RKO (cell line): ENCODE results near the gene PPP1R3A.

Source experiments
- DNase-seq: peaks from one replicate; pipeline ENCODE4 v3.0.0-alpha.2; 2016; ENCODE audit warnings: low spot score

Gene PPP1R3A

DNA sequence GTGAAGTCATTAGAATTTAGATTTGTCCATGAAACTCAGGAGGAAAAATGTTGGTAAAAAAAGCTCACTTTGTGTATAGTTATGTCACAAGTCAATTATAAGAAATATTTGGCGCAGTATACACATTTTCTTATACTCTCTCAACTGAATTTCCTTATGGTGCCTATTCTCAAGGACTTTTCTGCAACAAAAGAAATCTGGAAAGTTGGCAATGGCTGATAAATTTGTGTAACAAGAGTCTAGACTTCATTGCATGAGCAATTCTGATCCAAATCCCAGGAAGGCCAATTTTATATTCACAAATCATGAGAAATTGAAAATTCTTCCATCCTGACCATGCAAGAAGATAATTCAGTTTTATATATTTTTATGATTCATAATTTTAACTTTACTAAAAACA lies 35.7 kb downstream of the PPP1R3A start:
- no peak for DNase-seq

DNA sequence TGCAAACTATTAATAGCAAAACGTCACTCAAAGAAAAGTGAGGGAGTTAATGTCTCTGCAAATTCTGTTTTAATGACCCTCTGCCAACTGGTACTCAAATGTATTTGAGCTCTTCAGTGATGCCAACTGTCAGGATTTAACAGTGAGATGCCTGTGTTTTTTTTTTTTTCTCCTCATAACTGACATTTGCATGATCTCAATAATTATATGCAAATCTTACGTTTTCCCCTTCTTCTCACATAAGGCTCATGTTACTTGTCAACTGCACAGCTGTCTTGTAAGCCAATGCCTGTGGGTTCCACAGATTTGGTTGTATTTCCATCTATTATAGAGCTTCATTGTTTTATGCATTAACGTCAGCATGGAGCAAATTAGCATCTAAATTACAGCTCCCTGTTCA lies 38.2 kb downstream of the PPP1R3A start:
- DNase-seq = no peak

DNA sequence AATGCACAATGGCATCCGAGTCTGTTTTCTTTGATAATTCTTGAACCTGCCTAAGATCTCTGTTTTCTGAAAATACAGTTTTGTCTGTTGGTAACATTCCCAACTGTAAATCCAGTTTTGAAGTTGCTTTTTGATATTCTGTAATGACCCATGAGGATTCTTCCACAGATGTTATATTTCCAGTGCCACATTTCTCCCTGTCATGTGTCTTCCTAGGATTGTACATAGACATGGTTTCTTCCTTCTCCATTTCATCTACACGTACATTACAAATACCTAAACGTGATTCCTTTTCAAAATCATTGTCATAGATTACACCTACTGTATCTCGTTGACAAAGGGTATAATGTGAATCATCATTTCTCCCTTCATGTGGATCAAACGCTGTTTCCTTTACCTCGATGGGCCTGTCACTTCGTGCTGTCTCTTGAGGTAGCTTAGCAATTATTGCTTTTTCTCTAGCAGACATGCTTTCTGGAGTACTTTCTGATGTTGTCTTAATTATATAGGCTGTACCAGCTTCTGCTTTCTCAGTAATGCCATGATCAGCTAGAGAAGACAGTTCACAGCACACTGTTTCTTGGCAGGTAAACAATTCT lies 40.3 kb downstream of the PPP1R3A start:
- DNase-seq = no peak

DNA sequence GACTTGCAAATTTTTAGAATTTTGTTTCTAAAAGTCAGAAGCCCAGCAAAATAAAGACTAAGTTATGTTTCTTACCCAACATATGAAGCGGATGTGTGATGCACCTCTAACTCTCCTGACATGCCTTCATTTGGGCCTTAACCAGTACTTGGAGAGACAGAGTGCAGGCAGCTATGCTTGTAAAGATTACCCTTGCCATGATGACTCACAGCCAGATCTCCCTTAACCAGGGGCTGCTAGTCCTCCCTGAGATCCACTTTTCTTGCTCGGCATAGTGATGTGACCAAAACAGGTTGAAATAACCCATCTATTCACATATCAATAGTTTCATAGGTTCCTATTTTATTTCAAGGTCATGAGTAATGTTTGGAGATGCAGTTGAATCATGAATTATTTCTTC lies 43.6 kb downstream of the PPP1R3A start:
- peak; percentile 2 for DNase-seq

DNA sequence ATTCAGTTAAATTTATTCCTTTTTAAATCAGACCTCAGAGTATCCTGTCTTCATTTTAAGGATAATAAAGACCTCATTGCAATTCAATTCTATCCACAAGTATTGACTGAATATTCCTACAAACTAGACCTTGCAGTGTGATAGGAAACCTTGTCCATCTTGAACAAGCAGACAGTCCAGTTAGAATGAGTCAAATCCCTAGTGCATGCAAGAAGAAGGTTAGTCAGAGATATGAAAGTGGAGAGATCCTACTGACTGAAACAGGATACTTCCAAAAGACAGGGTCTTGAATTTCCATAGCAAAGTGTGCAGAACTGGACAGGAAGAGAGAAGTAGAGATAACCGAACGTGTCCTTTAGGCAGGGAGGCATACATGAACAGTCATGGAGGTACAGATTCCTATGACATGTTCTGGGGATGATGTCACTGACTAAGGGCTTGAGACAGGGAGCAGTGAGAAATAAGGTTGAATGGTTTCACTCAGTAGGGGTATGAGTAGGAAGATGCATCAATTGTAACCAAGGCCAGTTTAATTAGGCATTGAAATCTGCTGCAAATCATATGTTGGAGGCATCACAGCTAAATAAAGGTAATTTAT lies 45.2 kb downstream of the PPP1R3A start:
- peak; percentile 24 for DNase-seq

DNA sequence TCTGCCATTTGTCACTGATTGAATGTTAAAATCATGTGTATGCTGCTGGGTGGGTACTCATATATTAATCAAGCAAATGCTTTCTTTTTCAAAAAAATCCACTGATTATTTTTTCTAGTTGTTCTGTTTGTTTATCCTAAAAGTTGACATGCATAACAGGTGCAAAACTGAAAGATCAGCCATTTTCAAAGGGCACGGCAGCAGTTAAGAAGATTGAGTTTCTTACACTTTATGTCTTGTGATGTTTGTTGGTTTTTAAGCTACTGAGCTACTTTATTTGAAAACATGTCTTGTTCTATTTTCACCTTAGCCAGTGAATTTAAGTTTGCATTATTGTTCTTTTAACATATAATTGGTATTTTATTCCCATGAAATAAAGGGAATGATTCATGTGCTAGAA lies 45.8 kb downstream of the PPP1R3A start:
- DNase-seq = no peak

DNA sequence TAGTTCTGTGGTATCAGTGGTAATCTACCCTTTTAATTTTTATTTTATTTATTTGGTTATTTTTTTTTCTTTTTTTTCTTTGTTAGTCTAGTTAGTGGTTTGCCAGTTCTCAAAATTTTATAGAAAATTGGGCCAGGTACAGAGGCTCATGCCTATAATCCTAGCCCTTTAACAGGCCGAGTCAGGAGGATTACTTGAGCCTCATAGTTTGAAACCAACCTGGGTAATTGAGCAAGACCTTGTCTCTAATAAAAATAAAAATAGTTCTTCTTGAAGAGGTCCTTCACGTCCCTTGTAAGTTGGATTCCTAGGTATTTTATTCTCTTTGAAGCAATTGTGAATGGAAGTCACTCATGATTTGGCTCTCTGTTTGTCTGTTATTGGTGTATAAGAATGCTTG lies 51.5 kb downstream of the PPP1R3A start:
- no peak for DNase-seq

DNA sequence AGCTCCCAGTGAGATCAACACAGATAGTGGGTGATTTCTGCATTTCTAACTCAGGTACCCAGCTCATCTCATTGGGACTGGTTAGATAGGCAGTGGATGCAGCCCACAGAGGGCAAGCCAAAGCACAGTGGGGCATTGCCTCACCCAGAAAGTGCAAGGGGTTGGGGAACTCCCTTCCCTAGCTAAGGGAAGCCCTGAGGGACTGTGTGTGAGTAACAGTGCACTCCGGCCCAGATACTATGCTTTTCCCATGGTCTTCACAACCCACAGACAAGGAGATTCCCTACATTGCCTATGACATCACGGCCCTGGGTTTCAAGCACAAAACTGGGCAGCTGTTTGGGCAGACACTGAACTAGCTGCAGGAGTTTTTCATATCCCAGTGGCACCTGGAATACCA lies 62.8 kb downstream of the PPP1R3A start:
- DNase-seq = no peak

DNA sequence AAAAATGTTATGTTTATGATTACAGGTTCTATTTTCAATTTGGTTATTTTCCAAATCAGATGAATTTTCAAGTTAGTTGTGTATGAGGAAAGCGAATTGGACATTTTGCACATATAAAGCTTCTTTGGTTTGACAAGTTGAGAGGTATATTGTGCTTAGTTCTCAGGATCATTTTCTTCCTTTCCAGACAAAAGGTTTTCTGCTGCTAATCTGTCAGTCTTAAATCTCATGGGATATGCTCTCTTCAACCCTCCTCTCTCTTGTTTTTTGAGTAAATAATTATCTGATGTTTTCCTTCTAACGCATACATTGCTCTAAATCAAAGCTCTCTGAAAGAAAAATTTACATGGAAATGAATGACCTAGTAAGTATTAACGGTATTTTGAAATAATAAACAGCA lies 77.9 kb downstream of the PPP1R3A start:
- no peak for DNase-seq

DNA sequence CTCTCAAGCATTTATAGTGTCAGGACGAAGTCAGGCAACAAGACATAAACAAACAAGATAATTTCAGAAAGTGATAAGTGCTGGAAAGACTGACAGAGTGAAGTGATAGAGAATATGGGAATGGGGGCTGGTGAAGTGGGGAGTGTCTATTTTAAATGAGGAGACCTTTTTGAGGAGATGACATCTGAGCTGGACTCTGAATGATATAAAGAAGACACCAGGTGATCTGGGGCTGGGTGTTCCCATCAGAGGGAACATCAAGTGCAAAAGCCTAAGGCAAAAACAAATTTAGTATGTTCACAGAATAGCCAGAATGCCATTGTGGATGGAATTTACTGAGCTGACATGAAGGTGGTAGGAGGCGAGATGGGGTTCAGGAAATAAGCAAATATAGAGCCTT lies 83.4 kb downstream of the PPP1R3A start:
- DNase-seq = no peak

DNA sequence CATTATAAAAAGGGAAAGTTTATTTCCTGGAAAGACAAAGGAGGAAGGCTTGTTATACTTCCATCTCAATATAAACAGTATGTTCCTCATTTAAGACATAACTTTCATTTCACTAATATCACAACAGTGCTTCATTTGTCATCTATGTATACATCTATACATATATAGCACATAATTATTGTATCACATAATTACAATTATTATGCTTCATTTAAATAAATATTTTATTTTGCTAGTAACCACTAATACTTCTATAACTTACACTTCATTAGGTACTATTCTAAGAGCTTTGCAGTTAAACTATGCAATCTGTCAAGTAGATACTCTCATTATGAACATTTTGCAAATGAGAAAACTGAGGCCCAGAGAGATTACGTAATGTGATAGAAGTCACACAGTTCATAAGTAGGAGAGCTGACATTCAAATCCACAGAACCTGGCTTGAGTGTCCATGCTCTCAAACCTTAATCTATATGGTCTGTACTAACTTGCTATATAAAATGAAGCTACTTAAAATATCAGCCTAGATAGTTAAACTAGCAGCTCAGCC lies 86.5 kb downstream of the PPP1R3A start:
- no peak for DNase-seq

DNA sequence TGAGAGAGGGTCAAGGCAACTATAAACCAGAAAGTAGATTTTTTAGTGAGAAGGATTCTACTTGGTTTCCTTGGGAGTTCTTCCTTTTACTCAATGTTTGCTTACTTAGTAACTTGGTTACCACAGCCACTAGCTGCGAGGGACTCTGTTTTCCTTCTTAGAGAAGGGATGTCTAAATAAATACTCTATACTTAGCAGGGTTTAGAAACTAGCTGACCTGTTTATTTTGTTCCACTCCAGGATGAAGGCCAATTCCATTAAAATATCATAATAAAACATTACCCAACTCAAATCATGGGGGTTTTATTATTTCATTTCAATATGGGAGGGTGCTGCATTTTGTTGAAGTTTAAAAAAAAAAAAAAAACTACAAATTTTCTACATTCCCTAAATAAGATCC lies 87.3 kb downstream of the PPP1R3A start:
- no peak for DNase-seq

DNA sequence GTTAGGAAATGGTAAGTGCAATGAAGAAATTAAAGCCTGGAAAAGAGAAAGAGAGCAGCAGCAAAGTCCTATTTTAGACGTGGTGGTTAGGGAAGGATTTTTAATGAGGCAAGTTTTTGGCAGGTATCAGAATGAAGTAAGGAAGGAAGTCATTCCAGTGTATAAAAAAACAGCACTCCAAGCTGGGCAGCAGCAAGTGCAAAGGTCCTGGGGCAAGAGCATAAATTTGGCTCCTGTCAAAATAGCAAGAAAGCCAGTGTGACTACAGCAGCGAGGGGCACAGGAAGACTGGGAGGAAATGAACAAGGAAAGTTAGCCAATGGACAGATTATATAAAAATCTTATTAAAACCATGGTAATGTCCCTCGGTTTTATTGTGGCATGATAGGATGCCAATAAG lies 90.2 kb downstream of the PPP1R3A start:
- DNase-seq = no peak
